ENCODE data around the gene BLVRB.
"Not testable (repeated sequence)": the region's sequence is repeated elsewhere in the genome, so short reads cannot be mapped to it uniquely, and the experiment has no call there.

Gene BLVRB

DNA sequence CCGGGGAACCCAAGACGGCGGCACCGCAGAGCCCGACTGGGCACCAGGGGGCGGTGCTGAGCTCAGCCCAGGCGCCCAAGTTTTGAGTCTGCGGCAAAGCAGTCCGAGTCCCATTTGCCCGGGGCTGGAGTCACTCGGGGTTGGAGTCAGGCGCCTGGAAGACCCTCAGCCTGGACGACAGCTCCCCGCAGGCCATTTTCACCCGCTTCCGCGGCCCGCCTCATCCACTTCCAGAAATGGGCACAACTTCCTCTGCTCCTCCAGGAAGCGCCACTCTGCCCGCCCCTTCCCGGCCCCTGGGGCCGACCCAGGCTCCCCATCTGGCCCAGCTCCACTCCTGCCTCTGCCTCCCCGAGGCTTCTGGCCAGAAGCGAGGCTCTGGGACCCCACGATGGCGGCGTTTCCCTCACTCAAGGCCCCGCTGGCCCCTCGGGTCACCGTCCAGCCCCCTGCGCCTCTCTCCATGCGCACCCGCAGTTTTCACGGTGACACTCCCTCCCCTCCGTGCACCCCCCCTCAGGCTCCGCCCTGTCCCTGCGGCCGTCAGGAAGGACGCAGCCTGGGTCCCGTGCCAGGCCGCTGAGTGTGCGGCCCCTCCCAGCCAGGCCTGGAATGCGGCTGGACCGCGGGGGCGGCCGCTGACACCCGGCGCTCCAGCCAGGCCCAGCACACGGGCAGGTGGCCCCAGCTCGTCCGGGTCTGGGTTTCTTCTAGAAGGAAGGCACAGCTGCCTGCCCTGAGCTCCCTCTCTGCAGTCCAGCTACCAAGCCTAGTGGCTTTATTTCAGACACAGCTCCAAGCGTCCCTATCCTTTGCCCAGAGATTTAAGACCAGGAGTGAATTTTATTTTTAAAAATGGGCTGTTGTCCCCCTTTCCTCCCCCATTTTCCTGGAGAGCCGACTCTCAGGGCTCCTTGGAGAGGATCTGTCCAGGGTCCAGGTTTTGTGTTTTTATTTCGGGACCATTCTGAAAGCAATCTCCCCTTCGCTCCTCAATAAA, 44.5 kb downstream of the BLVRB start:
- DNase-seq, result peak; percentile 88

DNA sequence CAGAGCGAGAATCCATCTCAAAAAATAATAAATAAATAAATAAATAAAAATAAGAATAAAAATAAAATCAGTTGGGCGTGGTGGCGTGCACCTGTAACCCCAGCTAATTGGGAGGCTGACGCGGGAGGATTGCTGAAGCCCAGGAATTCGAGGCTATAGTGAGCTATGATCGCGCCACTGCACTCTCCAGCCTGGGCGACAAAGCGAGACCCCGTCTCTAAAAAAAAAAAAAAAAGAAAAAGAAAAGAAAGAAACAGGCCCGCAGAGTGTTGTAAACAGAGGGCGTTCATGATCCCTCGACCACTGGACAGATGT, 45.1 kb downstream of the BLVRB start:
- DNase-seq, result no peak

DNA sequence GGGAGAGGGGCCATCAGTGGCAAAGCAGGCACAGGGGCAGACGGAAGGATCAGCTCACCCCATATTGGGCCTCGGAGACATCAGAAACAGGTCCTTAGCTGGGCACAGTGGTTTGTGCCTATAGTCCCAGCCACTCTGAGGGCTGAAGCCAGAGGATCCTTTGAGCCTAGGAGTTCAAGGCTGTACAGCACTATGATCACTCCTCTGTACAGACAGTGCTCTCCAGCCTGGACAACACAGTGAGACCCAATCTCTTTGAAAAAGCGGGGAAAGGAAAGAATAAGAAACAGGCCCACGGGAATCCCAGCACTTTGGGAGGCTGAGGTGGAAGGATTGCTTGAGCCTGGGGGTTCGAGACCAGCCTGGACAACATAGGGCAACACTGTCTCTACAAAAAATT, 45.8 kb downstream of the BLVRB start:
- no peak for DNase-seq

DNA sequence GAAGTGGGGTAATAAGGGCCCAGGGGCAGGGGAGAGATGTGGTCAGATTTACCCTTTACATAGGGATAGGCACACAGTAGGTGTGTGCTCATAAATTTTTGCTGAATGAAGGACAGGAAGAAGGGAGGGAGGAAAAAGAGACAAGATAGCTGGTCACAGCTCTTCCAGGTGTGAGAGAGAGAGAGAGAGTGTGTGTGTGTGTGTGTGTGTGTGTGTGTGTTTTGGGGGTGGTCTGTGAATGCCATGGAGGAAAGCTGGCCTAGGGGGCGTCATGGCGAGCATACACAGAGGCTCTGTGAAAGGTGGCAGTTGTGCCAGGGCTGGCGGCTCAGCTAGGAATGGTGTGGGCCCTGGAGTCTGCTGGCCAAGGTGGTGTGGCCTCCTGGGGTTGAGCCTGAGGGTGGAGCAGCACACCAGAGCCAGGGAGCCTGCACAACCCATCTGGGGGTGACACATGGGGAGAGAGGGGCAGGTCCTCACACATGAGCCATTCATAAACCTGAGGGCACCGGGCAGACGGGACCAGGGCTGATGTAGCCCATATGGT, 46.4 kb downstream of the BLVRB start:
- DNase-seq, result no peak

DNA sequence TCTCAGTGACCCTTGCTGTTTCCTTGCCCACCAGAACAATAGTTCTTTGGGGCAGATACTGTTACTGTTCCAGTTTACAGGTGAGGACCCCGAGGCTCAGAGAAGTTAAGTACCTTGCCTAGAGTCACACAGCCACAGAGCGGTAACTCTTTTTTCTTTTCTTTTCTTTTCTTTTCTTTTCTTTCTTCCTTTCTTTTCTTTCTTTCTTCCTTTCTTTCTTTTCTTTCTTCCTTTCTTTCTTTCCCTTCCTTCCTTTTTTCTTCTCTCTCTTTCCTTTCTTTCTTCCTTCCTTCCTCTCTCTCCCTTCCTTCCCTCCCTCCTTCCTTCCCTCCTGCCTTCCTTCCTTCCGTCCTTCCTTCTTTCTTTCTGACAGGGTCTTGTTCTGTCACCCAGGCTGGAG, 47.5 kb downstream of the BLVRB start:
- no peak for DNase-seq

DNA sequence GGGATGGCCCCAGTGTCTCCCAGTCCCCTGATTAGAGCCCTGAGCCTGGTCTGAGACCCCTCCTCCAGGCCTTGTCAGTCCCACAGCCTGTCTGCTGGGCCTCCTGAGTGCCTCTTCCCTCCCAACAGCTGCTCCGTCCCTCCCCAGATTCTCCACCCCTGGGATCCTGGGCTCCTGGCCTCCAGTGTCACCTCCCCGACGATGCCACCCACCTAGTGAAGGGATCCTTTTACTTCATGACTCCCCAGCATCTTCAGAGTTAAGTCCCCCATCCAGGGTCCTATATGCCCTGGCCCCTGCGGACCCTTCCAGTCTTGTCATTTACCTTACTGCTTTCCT, 47.9 kb downstream of the BLVRB start:
- DNase-seq, result no peak

DNA sequence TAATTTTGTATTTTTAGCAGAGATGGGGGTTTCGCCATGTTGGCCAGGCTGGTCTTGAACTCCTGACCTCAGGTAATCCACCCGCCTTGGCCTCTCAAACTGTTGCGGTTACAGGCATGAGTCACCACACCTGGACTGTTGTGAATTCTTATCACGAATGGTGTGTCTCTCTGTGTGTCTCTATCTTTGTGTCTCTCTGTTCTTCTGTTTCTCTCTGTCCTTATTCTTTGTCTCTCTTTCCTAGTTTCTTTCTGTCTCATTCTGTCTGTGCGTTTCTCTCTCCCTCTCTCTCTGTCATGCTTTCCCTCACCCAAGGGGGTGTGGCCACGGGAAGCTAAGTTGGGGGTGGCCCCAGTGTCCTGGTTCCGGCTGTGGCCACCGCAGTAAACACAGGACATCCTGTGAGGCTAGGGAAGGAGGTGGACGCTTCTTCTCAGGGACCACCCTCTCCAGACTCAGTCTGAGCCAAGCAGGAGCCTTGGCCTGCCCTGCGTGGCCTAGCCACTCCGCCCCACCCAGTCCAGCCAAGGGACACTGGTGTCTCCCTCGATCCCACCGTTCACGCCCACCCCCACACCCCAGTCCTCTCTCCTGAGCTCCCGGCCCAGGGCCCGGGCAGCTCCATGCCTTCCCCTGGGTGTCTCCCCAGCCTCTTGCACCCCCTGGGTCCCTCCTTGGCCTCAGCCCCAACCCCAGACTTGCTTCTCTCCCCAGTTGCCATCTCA, 48.5 kb downstream of the BLVRB start:
- DNase-seq, result no peak

DNA sequence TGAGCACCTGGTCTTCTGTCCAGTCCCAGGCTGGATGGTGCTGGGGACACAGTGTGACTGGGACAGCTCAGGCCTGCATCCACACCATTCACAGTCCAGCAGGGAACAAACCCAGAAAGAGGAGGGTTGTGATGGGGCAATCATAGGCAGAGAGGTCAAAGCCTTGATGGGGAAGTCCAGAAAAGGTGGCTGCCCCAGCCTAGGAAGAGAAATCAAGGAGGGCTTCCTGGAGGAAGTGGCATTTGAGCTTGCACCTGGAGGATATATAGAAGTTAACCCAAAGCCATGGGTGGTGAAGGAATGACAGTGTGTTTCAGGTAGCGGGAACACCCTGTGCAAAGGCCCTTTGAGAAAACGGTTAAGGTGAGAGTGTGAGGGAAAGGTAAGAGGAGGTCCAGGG, 49.8 kb downstream of the BLVRB start:
- no peak for DNase-seq

DNA sequence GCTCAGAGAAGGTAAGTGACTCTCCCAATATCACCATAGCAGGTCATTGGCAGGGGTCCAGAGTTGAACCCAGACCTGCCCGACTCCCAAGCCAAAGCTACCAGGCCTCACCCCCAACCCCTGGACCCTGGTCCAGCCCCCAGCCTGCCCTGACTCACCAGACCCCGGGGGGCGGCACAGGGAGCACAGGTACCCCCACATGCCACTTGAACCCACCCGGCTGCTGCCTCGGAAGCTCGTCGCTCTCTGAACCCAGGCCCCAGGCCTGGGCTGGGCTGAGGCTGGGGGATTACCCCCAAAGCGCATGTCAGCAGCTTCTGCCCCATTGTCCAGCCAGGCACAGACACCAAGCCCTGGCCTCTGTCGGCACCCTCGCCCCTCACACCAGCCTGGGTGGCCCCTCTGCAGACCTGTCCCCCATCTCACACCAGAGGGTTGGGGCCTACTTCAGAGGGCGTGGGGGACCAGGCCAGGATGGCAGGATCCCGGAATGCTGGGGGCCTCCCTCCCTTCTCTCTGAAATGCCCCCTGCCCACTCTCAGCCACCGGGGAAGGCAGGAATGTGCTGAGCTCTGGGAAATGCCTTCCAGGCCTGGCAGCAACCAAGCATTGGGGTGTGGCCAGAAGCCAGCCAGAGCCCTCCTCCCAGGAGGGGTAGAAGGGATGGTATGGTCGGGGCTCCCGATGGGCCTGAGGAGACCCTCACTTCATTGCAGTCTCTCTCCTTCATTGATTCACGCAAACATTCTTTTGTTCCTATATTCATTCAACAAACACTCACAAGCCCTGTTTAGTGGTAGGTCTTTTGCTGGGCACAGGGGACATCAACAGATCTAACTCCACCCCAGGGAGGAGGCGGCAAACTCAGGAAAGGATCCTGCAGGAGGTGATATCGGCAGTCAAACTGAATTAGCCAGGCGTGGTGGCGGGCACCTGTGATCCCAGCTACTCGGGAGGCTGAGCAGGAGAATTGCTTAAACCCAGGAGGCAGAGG, 50.7 kb downstream of the BLVRB start:
- no peak for DNase-seq

DNA sequence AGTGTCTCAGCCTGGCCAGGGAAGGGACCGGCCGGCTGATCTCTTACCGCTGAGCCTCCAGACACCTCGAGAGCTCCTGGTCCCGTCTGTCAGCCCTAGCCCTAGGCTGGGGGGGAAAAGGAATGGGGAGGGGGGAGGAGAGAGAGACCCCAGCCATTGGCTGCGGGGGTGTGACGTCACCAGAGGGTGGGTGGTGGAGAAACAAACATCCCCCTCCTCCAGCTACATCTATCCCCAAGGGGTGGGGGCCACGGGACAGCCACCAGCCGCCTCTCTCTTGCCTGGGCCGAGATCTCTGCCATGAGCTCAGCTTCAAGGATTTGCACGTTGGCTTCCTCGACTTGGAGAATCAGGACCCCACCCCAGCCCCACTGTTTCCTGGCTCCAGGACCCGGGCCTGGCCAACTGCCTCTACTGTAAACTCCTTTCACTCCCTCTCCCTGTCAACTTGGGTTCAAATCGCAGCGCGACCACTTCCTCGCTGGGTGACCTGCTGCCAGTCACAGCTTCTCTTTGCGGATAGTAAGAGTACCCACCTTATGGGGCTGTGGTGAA, 52.2 kb downstream of the BLVRB start, which contains the start of gene PRX:
TSS of gene PRX (minus strand) at position 88 of the 555 bp plus-strand sequence. CDS start 5,446 bp downstream, outside the sequence.
- no peak for DNase-seq

DNA sequence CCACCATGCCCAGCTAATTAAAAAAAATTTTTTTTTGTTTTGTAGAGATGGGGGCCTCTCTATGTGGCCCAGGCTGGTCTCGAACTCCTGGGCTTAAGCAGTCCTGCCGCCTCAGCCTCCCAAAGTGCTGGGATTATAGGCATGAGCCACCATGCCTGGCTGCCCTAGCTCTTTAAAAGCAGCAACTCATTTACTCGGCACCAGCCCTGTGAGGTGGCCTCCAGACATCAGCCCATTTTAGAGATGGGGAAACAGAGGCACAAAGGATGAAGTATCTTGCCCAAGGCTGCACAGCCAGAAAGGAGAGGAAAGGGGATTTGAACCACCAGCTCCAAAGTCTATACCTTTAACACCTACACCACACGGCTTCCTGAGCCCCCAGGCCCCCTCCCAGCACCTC, 52.7 kb downstream of the BLVRB start:
- DNase-seq, result no peak

DNA sequence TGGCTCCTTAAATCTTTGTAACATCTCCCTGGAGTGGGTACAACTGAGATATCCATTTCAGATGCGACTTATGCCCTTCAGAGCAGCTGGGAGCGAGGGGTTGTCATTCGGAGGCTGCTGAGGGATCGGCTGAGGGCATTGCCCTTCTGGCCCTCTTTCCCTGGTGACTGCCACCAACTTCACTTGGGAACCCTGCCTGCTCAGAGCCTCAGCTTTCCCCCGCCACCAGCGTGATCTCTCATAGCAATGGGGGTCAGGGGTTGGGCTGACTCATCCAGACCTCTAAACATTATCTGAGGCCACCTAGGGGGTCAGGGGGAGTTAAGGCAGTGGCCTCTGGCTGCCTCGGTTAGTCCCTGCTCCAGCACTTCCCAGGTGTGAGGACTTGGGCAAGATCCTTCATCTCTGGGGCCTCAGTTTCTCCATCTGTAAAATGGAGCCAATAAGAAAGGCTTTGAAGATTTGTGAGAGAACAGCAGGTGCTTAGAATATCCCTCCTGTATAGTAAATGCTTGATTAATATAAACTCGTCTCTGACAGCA, 53.5 kb downstream of the BLVRB start:
- no peak for DNase-seq

DNA sequence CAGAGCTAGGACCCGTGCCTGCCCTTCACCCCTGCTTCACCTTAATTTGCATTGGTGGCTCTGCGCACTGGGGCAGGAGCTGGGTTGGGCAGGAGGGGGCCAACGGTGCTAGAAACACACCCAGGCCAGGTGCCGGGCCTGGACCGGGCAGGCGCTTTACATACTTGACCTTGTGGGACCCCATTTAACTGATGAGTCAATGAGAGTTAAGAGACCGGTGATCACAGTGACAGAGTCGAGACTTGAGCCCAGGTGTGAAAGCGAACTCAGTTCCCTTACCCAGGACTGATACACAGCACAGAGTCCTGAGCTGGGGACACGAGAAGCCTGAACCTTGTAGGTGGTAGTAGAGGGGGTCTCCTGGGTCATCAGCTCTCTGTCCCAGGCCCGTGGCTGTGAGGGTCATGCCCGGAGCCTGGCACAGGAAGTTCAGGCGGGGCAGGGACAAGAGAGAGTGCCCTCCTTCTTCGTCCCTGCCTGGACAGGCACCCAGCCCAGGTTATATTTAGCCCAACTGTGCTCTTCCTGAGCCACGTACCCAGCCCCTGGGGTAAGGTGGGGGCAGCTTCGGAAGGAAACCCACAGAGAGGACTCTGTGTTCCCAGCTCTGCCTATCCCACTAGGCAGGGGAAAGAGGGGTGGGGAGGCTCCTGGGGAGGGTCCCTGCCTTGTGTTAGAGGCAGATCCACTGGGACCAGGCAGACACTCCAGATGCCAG, 54.3 kb downstream of the BLVRB start:
- DNase-seq, result no peak

DNA sequence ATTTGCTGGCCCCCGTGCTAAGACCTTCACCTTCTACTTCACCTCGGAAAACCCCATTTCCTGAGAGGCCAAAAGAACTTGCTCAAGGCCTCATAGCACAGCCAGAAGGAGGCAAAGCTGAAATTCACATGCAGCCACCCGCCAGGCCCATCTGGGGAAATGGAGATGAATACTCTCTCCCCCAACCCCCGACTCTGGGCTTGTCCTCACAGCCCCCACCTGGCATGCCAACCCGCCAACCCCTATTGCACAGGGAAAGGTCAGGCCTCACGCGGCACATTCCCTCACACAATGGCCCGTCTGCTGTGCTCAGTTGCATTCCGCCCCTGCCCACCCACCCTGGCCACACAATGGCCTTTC, 55.5 kb downstream of the BLVRB start:
- DNase-seq, result no peak

DNA sequence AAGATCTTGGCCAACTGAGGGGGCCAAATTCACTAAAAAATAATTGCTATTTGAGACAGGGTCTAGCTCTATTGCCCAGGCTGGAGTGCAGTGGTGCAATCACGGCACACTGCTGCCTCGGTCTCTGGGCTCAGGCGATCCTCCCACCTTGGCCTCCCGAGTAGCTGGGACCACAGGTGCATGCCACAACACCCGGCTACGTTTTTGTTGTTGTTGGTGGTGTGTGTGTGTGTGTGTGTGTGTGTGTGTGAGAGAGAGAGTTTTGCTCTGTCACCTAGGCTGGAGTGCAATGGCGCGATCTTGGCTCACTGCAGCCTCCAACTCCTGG, 57.0 kb downstream of the BLVRB start:
- DNase-seq, result not testable (repeated sequence)

DNA sequence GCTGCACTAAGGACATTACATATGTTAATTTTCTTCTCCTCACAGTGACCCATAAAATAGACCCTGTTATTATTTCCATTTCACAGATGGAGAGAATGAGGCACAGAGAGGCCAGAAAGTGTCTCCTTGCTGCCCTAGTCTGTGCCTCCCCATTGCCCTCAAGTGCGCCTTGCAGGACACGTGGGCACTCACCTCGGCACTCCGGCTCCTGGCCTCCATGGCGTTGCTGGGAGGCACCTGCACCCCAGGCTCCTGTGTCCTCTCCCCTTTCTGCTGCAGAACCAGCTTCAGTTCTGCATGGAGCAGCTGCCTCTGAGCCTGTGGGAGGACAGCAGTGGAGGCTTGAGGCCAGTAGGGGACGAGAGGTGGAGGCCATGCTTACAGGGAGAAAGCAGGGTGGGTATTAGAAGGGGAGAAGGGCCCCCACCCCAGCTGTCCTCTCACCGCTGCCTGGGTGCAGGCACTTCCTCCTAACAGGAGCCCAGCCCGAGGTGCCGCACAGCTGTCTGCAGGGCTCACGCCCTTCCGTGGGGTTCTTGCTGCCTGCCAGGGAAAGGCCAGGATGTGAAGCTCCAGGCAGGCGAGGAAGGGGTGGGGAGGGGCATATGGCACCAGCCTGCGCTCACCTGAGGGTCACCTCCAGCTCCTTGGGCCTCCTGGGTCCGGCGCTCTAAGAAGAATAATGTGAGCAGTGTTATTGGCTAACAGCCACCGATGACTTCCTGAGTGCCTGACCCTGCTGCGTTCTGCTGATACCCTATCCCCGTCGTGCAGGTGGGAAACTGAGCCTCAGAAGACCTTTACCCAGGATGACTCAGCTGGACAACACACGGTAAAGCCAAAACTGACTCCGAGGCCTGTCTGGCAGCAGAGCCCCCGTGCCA, 57.6 kb downstream of the BLVRB start:
- DNase-seq, result no peak

DNA sequence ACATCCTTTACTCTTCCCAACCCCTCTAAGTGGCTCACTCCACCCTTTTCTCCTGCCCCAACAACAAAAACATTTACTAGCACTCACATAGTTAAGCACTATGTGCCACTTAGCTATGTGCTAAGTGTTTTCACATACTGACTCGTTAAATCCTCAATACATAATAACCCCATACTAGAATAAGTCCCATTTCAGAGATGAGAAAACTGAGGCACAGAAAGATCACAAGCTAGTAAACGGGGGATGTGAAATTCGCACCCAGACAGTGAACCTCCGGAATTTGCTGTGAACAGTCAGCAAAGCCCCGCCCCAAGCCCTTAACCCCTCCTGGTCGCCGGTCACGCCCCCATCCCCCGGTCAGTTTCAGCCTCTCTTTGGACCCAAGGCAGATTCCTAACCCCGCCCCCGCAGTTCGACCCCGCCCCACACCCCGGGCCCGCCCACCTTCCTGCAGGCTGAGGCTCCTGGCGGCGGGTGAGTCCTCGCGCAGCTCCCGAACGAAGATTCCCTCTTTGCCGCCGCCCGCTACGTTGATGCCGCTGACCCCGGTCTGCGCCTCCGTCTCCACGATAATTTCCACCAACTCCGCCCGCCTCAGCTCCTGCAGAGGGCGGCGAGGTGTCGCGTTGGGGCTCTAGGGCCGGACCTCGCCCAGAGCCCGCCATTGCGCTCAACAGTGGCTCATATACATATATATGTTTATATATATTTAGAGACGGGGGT, 62.1 kb downstream of the BLVRB start:
- DNase-seq, result peak; percentile 90

DNA sequence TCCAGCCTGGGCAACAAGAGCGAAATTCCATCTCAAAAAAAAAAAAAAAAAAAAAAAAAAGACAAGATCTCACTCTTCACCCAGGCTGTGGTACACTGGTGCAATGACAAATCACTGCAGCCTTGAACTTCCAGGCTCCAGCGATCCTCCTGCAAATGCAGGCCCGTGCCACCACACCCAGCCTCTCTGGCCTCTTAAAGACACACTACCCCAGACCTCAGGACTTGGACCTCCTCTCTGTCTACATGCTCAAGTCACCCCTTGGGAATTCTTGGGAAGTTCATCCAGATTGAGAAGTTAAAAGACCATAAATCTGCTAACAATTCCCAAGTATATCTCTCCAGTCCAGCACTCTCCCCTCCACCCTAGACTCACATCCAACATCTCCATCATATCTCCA, 65.0 kb downstream of the BLVRB start:
- DNase-seq, result no peak

DNA sequence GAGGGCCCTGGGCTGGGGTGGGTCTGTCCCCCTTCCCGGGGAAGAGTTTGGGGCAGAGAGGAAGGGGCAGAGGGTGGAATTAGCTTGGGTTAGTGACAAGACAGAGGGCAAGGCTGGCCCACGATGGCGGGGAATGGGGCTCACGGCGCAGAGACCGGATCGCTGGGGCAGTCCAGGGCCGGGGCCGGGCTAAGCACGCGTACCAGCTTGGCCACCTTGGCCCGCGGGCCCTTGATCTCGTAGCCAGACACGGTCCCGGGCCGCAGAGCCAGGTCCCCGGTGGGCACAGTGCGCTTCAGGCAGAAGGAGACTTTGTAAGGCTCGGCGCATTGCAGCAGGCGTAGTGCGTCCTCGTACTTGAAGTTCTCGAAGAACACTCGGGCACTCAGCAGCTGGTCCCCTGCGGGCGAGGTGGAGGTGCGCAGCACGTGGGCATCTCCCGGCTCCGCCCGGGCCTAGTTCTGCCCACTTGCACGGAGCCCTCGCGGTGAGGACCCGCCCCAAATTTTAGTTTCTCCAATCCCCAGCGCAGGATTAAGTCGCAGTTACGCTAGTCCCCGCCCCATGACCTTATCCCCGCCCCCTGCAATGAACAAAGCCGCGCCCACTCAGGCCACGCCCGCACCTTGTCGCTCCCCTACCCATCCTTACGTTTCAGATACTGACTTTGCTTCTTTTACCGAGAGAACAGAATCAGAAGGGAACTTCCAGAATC, 67.0 kb downstream of the BLVRB start:
- peak; percentile 75 for DNase-seq

All from activated CD8-positive, alpha-beta memory T cell treated with anti-CD3 and anti-CD28 coated beads, Interleukin-2, amount 50 U/mL, for 48 hours (primary cell).